Measurements from ENCODE around the gene EED.

EED gene

DNA sequence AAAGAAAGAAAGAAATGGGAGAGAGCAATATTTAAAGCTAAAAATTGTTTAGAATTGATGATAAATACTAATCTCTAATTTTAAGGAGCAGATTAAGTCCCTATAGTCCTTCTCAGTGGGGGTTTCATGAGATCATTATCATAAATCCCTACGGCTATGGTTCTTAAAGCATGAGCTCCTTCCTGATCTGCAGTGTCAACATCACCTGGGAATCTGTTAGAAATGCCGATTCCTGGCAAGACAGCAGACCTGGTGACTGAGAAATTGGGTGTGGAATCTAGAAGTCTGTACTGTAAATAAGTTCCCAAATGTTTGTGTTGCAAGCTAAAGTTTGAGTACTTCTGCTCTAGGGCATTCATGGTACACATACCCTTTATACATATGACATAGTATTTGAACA lies 70.1 kb downstream of the EED start:
- no peak for TF ChIP-seq CTCF (conservative IDR thresholded peaks at IDR 0.05; ENCODE audit: low read length)
- no peak overlapping the region for H3K4me3 ChIP-seq (ENCODE audit: low read length)
- DNase-seq (ENCODE audit: low read depth), result no peak
